ENCODE measurements around the gene TRH.
"Not testable (repeated sequence)": the region's sequence is repeated elsewhere in the genome, so short reads cannot be mapped to it uniquely, and the experiment has no call there.

Gene TRH

DNA sequence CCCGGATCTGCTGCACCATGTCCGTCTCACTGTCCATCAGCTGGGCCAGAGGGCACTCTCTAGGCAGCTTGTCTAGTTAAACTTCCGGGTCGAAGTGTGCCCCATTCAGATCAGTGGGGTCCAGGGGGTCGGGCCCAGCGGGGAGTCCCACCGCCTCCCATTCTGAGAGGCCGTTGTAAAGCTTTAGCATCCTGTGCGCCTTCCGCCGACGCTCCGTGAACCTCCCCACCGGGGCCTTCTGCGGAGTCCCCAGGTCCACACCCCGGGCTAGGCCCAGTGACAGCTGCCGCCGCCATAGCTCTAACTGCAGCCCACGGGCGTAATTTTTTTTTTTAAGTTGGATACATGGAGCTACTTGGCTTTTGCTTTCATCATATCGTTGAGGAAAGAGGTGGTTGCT, 38.7 kb downstream of the TRH start:
- DNase-seq, result not testable (repeated sequence)

DNA sequence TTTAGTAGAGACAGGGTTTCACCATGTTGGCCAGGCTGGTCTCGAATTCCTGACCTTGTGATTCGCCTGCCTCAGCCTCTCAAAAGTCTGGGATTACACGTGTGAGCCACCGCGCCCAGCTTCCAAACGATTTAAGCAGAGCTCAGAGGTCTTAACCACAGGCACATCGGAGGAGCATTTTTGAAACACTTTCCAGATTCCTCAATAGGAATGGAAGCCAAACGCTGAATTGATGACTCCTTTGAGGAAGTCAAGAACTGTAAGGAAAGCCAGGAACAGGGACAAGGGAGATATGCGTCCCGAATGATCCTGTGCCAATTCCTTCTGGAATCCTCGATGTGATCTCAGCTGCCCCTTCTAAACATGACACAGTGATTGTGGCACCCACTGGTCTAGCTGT, 40.0 kb downstream of the TRH start:
- no peak for DNase-seq

DNA sequence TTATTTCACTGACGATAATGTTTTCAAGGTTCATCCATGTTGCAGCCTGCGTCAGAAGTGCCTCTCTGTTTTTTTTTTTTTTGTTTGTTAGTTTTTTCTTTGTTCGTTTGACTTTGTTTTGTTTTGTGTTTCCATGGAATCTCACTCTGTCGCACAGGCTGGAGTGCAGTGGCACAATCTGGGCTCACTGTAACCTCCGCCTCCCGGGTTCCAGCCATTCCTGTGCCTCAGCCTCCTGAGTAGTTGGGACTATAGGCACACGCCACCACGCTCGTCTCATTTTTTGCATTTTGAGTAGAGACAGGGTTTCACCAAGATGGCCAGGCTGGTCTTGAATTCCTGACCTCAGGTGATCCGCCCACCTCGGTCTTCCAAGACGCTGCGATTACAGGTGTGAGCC, 43.1 kb downstream of the TRH start:
- DNase-seq, result not testable (repeated sequence)

DNA sequence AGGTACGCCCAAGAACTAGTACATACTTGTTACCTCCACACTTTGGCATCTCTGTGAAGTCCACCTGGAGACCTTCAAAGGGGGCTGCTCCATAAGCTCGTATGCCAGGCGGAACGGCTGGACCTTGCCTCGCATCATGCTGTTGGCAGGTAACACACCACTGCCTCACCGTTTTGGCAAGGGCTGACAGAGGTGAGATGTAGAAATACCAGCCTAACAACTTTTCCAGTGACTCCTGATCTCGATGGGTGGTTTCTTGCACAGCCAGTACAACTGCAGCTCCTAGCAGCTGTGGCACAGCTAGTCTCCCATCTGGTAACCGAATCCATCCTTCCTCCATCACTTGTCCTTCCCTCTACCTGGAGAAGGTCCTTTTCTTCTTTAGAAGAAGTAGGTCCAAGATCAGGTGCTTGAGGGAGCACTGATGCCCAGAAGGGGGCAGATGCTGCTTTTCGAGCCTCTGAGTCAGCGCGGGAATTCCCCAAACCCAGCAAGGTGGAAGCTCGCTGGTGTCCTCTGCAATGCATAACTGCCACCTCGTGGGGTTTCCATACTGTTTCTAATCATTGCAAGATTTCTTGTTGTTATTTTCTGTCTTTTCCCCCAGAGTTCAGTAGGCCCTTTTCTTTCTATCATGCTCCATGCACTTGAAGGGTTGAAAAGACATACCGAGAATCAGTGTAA, 51.8 kb downstream of the TRH start:
- DNase-seq, result not testable (repeated sequence)

DNA sequence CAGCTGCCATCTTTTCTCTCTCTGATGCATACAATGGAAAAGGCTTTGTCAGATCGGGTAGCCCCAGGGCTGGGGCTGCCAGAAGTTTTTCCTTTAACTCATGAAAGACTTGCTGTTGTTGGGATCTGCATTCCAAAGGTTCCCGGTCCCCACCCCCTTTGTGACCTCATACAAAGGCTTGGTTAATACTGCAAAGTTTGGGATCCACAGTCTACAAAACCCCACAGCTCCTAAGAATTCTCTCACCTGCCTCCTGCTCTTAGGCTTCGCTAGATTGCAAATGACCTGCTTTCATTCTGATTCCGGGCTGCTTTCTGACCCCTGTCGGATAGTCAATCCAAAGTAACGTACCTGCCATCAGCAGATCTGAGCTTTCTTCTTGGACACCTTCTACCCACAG, 52.9 kb downstream of the TRH start:
- not testable (repeated sequence) for DNase-seq
